BE2C (cell line): ENCODE results near the gene NR2F2.

Experiments used
- DNase-seq: peaks from one replicate; pipeline ENCODE4 v3.0.0-alpha.2; 2020
- H3K27me3 ChIP-seq: fragments of 250-450 bp; sonication (Bioruptor Pico); 2 replicates; pipeline ENCODE4 v1.5.1; 2020; ENCODE audit warnings: mild to moderate bottlenecking
- H3K36me3 ChIP-seq: fragments of 250-450 bp; sonication (Bioruptor Pico); 2 replicates; pipeline ENCODE4 v1.5.1; 2020; ENCODE audit warnings: mild to moderate bottlenecking
- H3K4me1 ChIP-seq: fragments of 250-450 bp; sonication (Bioruptor Pico); 2 replicates; pipeline ENCODE4 v1.5.1; 2020
- H3K4me3 ChIP-seq: 2 replicates; pipeline ENCODE4 v1.5.1; 2011; ENCODE audit warnings: low read depth, low read length
- H3K9me3 ChIP-seq: fragments of 250-450 bp; sonication (Bioruptor Pico); 2 replicates; pipeline ENCODE4 v1.5.1; 2020
- CTCF ChIP-seq: IDR thresholded peaks from 2 replicates; pipeline ENCODE4 v1.5.1; 2012; ENCODE audit warnings: mild to moderate bottlenecking, low read depth, low read length

NR2F2 gene

GRCh38 chr15:96320703-96321638, 9.5 kb upstream of the NR2F2 start:
- Histone ChIP-seq H3K36me3 (no peaks in the 10 kb centered on the region), H3K4me1 (no peaks in the 10 kb centered on the region), H3K4me3 (no peak overlapping the region), H3K9me3 (no peaks in the 10 kb centered on the region), H3K27me3 (peaks cover 98% of the 10 kb centered on the region)
- DNase-seq: no peak
- no peak for TF ChIP-seq CTCF

DNA sequence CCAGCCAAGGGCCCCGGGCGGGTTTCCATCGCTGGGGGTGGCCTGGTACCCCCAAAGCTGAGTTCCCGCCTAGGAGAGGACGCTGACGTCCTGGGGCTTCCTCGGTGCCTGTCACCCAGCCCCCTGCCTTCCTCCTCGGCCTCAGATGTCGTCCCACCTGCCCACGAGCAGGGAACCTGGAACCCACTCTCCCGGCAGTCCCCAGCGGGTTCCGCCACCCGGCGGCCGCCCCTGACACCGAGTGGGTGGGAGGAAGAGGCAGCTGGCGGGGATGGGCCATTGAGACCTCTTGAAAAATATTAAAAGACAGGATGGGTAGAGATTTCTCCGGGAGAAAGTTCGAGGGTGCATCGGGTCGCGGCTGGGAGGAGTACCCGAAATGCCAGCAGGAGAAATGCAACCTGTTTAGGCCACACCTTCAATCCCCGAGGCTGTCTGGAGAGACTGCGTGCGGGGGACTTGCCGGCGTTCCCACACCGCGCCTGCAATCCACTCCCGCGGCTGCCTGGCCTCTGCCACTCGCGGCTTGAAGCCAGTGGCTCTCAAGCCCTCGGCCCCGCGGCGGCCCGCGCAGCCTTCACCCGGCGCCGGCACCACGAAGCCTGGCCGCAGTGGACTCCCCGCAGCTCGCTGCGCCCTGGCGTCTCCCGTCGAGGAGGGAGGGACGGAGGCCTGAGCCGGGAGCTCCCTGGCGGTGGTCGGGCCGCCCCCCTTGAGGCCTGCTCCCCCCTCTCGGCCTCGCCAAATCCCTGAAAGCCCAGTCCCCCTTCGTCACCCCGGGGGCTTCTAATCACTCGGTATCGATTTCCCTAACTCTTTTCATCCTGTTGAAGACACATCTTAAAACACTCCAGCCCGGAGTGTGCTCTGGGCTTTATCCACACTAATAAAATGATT, 8.6 kb upstream of the NR2F2 start:
- no peak overlapping the region for H3K4me3 ChIP-seq
- TF ChIP-seq CTCF: no peak
- peaks cover 100% of the 10 kb centered on the region for H3K27me3 ChIP-seq

DNA sequence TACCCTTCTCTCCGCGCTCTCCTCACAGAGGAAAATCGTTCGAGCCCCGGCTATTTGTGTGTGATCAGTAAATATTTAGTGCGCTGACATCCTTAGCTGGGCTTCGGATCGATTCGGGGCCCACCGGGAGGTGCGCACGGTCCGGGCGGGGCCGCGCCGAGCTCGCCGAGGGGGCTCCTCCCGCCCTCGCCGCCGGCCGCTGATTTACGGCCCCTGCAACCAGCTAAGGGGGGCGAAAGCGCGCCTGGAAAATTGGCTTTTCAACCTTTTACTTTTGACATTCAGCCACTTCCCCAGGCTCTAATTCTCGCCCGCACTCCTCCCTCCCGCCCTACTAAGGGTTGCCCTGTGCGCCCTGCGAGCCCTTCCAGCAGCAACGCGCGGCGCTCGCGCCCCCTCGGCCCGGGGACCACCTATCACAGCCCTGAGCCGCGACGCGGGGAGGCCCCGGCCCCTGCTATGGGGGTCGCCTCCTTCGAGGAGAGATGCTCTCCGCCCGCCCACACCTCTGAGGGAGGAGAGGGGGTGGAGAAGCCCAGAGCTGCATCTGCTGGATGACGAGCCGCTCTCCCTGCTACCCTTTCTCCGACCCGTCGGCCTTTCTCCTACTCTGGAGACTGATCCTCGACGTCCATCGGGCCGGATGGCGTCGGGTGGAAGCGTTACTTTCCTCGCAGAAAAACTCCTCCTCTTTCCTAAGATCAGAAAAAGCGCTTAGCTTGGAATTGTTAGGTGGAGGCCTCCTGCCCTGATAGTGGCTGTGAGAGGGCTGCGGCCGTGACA, 7.8 kb upstream of the NR2F2 start:
- peaks cover 93% of the 10 kb centered on the region for H3K27me3 ChIP-seq
- H3K4me3 ChIP-seq: no peak overlapping the region
- no peaks in the 10 kb centered on the region for H3K9me3 ChIP-seq
- TF ChIP-seq CTCF: no peak
- no peaks in the 10 kb centered on the region for H3K36me3 ChIP-seq
- H3K4me1 ChIP-seq: peaks cover 3% of the 10 kb centered on the region; the same call in 1 of the 2 replicates
- no peak for DNase-seq

More for the DNA sequence above, 8.6 kb upstream of the NR2F2 start:
- DNase-seq: no peak
- 0 out of 2 replicates have a peak, but pooled peaks cover 3% of the 10 kb centered on the region for H3K4me1 ChIP-seq
- H3K36me3 ChIP-seq: no peaks in the 10 kb centered on the region
- no peaks in the 10 kb centered on the region for H3K9me3 ChIP-seq

DNA sequence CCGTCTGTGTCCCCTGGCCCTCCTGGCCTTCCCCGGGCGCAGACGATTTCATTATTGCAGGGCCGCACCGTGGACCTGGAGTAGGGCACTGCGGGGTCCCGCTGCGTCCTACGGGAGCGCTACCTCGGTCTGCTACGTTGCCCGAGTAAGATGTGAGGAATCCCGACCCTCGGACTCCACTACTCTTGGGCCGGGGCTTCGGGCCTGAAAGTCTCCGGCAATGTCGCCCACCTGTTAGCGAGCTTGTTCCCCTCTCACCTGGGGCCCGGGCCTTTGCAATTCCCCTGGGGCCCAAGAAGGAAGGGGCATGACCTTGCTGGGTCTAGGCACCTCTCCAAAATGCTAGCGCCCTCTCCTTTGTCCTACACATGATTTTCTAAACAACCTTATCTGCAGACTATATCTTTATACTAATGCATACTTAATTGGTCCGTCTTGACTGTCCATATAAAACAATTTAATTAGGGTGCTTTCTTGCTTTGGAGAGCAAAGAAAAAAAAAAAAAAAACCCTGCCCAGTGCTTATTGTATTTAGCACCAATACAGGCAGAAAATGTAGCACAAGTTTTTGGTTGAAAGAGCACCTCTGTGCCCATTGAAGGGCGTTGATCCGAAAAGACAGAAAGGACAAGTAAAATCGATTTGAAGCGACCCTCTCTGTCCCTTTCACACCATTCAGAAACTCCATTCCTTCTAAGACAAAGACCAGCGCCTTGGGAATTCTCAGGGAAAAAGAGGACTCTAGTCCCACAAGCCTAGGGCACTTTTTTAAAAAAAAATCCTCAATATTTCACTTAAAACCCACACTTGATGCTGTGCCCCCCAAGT, 7.0 kb upstream of the NR2F2 start:
- Histone ChIP-seq H3K4me3 (no peak overlapping the region), H3K27me3 (peaks cover 85% of the 10 kb centered on the region), H3K9me3 (no peaks in the 10 kb centered on the region), H3K36me3 (no peaks in the 10 kb centered on the region), H3K4me1 (peaks cover 3% of the 10 kb centered on the region; the same call in 1 of the 2 replicates)
- no peak for DNase-seq
- TF ChIP-seq CTCF: no peak

DNA sequence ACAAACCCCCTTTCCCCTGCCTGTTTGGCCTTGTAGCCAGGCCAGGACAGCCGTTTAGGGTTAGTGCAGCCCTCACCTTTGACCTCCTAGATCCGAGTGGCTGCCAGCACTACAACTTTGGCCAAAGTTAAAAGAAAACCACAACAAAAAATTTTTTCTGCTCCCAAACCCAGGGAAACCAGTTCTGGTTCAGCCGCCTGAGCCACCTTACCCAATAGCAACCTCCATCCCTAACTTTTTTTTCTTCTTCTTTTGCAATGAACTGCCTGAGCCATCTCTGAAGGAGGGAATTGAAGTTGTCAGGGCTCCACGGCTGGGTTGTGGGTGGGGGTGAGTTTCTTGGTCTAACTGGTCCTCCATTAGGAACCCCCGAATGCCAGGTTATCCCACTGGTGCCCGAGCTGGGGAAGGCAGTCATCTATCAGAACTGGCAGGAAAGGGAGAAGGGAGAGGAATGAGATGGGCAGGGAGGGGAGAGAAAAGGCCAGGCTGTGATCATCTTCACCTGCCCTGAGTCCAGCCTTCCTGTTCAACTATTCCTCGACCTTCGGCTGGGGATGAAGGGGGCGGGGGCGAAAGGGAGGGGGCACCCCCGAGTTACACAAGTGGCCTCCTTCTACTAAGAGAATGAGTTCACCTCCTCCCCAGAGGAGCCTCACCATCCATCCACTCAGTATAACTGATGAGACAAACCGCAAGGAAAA, 6.2 kb upstream of the NR2F2 start:
- Histone ChIP-seq H3K4me3 (no peak overlapping the region), H3K4me1 (peaks cover 3% of the 10 kb centered on the region; the same call in 1 of the 2 replicates), H3K9me3 (no peaks in the 10 kb centered on the region), H3K27me3 (peaks cover 77% of the 10 kb centered on the region), H3K36me3 (no peaks in the 10 kb centered on the region)
- DNase-seq: no peak
- TF ChIP-seq CTCF: no peak
